CD4-positive, alpha-beta T cell treated with Interleukin-6 for 4 hours (primary cell): ENCODE measurements around the gene CCDC88B.
"Not testable (repeated sequence)": the region's sequence is repeated elsewhere in the genome, so short reads cannot be mapped to it uniquely, and the experiment has no call there.

Experiments used
- DNase-seq: peaks from one replicate; pipeline ENCODE4 v3.0.0-alpha.2; 2020; ENCODE audit warnings: mixed read lengths

The CCDC88B gene

DNA sequence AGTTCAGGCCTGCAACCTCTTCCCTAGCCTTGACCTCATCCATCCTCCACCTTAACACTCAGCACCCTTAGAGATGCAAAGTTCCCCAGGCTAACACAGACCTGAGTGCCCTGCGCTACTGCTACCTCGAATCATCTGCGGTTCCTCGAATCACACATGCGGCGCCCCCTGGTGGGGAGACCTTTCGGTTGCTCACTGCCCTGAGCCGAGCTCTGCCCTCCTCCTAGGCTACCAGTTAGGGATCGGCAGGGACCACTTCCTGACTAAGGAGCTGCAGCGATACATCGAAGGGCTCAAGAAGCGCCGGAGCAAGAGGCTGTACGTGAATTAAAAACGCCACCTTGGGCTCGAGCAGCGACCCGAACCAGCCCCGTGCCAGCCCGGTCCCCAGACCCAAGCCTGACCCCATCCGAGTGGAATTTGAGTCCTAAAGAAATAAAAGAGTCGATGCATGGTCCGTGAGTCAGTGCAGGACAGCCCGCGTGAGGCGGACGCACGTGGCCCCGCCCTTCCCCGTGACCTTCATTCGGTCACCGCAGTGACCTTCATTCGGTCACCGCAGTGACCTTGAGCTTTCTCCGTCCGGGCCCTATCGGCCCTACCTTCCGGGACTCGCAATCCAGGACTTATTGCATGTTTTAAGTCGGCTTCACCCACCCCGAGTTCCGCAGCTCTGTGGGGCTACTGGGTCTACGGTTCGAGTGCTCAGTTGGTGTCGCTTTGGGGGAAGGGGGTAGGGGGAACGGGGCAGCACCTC, 35.5 kb upstream of the CCDC88B start:
- DNase-seq, result peak; percentile 97

DNA sequence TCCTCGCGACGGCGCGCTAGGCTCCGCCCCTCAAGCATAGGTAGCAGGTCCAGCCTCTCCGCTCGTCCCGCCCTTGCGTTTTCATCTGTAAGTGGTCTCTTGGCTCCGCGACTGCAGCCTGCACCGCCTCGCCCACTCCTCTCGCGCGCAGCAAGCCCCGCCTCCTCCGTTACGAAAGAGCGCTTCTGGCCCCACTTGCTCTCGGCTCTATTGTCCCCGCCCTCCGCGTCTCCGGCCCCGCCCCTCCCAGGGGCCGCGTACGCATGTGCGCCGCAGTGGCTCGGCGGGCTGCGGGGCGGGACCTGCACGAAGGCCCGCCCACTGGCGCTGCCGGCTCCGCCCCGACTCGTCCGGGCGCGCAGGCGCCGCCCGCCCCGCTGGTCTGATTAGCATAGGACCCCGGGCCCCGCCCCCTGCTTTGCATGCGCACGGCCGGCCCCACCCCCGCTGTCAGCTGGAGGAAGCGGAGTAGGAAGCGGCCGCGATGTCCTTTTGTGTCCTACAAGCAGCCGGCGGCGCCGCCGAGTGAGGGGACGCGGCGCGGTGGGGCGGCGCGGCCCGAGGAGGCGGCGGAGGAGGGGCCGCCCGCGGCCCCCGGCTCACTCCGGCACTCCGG, 34.8 kb upstream of the CCDC88B start, which contains the start of gene ESRRA:
TSS of gene ESRRA (plus strand) at position 450 of the 616 bp plus-strand sequence. CDS start 1,656 bp downstream, outside the sequence.
- peak; percentile 100 for DNase-seq

- DNase-seq, result peak; percentile 84
Observed at GRCh38 chr11:64305691-64306562, 34.1 kb upstream of the CCDC88B start.

- DNase-seq, result no peak
Observed at GRCh38 chr11:64306563-64306875, 33.5 kb upstream of the CCDC88B start.

- DNase-seq, result no peak
Observed at GRCh38 chr11:64306876-64307622, 33.0 kb upstream of the CCDC88B start.

DNA sequence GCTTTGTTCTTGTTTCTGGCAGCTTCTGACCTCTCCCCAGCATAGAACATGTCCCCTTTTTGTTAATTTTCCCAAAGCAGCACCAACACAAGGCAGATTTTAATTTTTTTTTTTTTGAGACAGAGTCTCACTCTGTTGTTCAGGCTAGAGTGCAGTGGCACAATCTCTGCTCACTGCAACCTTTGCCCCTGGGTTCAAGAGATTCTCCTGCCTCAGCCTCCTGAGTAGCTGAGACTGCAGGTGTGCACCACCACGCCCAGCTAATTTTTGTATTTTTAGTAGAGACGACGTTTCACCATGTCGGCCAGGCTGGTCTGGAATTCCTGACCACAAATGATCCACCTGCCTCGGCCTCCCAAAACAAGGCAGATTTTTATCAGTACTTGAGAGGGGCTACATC, 32.2 kb upstream of the CCDC88B start:
- not testable (repeated sequence) for DNase-seq

DNA sequence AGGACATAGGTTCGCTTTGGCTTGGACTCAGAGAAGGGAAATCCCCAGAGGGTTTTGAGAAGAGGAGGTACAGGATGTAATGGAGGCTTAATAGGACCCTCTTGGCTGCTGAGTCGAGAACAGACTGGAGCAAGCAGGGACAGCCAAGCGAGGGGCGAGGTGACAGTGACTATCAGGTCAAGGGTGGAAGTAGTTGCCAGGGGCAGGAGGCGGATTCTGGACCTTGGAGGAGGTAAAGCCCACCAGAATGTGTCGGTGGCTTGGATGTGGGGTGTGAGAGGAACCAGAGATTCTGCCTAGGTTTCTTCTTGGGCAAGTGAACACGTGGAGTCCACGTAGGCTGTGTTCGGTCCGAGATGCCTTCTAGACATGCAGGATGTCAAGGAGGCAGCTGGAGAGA, 27.1 kb upstream of the CCDC88B start:
- no peak for DNase-seq

- DNase-seq, result no peak
Observed at GRCh38 chr11:64313491-64314145, 26.4 kb upstream of the CCDC88B start.

DNA sequence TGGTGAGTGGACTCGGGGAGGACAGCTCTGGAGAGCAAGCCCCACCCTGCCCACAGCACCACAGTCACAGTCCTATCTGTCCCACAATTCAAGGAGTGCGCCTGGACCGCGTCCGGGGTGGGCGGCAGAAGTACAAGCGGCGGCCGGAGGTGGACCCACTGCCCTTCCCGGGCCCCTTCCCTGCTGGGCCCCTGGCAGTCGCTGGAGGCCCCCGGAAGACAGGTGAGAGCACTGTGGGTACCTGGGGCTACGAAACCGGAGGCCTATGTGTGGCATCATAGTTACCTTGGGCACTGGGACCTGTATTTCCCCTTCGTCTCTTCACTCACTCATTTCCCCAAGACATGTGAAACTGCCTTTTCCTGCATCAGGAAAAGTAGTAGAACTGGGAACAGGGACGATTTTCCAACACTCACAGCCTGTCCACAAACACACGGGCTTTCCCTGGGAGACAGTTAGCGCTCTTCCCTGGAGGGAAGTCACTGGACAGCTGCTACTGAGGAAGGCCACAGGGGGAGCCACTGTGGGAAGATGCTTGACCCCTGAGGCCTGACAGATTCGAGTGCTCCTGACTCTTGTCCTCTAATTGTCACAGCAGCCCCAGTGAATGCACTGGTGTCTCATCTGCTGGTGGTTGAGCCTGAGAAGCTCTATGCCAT, 25.7 kb upstream of the CCDC88B start:
- DNase-seq, result no peak

DNA sequence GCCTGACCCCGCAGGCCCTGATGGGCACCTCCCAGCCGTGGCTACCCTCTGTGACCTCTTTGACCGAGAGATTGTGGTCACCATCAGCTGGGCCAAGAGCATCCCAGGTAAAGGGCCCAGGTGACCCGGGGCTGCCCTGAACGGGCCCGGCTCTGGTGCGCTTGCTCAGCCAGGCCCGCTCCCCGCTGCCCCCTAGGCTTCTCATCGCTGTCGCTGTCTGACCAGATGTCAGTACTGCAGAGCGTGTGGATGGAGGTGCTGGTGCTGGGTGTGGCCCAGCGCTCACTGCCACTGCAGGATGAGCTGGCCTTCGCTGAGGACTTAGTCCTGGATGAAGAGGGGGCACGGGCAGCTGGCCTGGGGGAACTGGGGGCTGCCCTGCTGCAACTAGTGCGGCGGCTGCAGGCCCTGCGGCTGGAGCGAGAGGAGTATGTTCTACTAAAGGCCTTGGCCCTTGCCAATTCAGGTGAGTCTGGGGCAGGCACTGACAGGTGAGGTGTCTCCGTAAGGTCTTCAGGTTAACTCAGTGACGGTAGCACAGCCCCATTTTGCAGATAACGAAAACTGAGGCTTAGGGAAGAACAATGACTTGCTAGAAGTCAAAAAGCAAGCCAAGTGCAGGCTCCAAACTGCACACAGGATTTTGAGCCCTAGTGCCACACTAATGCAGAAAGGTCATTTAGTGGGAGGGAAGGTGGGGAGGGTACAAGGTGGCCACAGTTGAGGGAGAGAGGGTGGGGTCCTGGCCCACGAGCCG, 25.0 kb upstream of the CCDC88B start:
- DNase-seq, result no peak

DNA sequence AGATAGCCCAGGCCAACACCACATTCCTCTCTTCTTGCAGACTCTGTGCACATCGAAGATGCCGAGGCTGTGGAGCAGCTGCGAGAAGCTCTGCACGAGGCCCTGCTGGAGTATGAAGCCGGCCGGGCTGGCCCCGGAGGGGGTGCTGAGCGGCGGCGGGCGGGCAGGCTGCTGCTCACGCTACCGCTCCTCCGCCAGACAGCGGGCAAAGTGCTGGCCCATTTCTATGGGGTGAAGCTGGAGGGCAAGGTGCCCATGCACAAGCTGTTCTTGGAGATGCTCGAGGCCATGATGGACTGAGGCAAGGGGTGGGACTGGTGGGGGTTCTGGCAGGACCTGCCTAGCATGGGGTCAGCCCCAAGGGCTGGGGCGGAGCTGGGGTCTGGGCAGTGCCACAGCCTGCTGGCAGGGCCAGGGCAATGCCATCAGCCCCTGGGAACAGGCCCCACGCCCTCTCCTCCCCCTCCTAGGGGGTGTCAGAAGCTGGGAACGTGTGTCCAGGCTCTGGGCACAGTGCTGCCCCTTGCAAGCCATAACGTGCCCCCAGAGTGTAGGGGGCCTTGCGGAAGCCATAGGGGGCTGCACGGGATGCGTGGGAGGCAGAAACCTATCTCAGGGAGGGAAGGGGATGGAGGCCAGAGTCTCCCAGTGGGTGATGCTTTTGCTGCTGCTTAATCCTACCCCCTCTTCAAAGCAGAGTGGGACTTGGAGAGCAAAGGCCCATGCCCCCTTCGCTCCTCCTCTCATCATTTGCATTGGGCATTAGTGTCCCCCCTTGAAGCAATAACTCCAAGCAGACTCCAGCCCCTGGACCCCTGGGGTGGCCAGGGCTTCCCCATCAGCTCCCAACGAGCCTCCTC, 24.1 kb upstream of the CCDC88B start:
- not testable (repeated sequence) for DNase-seq

DNA sequence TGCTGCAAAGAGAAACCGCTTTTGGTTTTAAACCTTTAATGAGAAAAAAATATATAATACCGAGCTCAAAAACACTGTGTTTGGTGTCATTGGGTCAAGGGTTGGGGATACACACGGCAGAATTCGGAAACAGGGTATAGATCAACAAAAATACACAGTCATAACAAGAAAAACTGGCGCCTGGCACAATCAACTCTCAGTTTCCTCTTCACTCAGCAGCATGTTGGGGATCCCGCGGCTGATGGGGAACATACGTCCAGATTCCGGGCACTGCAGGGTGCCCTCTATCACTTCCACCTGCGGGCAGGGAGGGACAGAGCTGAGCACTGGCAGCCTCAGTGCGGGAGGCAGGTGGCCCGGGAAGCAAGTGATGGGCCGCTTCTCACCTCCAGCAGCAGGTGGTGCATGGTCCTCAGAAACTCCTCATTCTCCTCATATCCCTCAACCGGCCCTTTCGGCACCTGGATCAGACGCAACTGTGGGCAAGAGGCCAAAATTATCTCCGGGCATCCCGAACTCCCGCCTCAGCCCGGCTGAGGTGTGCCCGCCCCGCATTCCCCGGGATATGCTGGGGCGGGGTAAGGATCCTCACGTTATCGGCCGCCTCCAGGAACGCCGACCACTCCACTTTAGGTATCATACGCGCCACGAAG, 23.2 kb upstream of the CCDC88B start:
- DNase-seq, result peak; percentile 46

- peak; percentile 97 for DNase-seq
Observed at GRCh38 chr11:64317325-64317960, 22.6 kb upstream of the CCDC88B start, which contains the start of gene TRMT112. Gene TRMT112, minus strand, starts transcription at chr11:64317559. Its CDS starts 33 bp downstream, at chr11:64317526.

DNA sequence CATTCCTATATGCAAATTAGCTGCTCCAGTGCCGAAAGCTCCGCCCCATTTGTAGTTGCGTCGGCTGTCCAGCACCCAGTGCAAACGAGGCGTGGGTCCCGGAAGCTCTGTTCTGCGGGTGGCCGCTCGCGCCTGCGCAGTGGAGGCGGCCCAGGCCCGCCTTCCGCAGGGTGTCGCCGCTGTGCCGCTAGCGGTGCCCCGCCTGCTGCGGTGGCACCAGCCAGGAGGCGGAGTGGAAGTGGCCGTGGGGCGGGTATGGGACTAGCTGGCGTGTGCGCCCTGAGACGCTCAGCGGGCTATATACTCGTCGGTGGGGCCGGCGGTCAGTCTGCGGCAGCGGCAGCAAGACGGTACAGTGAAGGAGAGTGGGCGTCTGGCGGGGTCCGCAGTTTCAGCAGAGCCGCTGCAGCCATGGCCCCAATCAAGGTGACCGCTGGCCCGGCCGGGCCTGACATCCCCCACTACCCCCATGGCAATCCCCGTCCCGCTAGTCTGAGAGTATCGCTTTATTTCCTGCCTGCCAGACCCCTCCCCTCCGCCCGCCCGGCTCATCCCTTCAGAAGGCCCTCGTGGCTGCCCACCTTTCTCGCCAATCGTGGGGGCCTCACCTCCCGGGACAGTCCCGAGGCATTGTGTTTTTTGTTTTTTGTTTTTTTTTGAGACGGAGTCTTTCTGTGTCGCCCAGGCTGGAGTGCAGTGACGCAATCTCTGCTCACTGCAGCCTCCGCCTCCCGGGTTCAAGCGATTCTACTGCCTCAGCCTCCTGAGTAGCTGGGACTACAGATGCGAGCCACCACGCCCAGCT, 21.8 kb upstream of the CCDC88B start, which contains the start of gene PRDX5:
TSS of gene PRDX5 (plus strand) at position 161 of the 805 bp plus-strand sequence. CDS start at position 256, 95 bp downstream.
- peak; percentile 96 for DNase-seq

- DNase-seq, result no peak
Observed at GRCh38 chr11:64318766-64319761, 20.9 kb upstream of the CCDC88B start.

DNA sequence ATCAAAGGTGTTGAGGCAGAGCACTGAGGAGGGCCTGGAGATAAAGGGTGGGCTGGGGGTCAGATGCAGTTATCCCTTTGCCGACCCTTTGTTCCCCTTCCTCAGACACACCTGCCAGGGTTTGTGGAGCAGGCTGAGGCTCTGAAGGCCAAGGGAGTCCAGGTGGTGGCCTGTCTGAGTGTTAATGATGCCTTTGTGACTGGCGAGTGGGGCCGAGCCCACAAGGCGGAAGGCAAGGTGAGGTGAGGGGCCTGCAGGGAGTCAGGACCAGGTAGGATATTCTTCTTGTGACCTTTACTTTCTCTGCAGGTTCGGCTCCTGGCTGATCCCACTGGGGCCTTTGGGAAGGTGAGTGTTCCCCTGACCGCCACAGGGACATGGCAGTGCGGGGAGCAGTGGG, 19.4 kb upstream of the CCDC88B start:
- DNase-seq, result no peak
